Fibroblast of skin of left quadriceps (primary cell): ENCODE results near the gene TP53I11.

ENCODE experiments used
- DNase-seq, 2 experiments: peaks; one replicate each; pipeline ENCODE4 v3.0.0-alpha.2; 2013; ENCODE audit warnings: low read depth in 2 of 2

The TP53I11 gene

GRCh38 chr11:44915621-44916020 is 35.1 kb downstream of the TP53I11 start:
- no peak for DNase-seq

DNA sequence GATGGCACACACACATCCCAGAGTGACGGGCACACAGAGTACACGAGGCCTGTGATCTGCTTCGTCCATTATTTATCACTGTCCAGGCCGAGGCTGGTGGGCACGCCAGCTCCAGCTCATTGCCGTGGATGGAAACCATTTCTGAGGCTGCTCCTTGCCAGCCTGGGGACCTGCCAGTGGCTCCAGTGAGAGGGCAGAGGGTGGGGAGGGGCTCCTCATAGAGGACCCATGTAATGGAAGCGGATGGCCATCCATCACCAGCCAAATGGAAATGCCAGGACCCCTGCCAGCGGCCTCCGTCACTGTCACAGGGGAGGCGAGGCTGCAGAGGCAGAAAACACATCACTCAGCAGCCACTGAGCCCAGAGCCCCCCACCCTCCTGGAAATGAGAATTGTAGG is 35.7 kb downstream of the TP53I11 start:
- no peak for DNase-seq

DNA sequence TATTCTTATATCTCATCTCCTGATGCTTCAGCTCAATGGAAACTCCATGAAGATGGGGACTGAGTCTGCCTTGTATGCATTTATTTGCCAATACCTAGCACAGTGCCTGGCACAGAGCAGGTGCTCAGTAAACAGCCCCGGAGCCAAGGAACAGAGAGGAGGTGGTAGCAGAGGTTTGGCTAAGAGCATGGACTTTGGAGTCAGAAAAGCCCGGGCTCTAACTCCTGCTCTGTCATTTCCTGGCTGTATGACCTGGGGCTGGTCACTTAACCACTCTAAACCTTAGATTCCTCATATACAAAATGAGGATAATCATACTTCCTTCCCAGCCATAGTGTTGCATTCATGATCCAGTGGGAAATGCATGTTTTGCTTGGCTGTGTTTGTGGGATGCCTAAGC is 36.6 kb downstream of the TP53I11 start:
- DNase-seq = no peak

DNA sequence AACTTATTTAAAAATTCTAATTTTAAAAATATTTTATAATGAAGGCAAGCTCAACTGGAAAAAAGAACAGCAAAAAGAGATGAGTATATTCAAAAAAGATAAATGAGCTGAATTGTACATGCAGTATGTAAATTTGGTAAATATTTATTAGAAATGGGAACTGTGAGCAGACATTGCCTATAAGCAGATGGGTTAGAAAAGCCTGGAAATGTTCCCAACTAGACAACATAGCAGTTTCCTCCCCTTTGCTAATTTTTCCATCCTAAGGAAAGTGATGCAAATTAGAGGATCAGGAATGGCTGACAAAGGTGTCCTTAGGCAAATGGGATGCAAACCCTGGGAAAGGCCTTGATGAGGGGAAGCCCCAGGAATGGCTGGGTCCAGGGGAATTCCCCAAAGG is 37.2 kb downstream of the TP53I11 start:
- DNase-seq = no peak

- DNase-seq = no peak
These were observed 38.3 kb downstream of the TP53I11 start for GRCh38 chr11:44912270-44912987.

DNA sequence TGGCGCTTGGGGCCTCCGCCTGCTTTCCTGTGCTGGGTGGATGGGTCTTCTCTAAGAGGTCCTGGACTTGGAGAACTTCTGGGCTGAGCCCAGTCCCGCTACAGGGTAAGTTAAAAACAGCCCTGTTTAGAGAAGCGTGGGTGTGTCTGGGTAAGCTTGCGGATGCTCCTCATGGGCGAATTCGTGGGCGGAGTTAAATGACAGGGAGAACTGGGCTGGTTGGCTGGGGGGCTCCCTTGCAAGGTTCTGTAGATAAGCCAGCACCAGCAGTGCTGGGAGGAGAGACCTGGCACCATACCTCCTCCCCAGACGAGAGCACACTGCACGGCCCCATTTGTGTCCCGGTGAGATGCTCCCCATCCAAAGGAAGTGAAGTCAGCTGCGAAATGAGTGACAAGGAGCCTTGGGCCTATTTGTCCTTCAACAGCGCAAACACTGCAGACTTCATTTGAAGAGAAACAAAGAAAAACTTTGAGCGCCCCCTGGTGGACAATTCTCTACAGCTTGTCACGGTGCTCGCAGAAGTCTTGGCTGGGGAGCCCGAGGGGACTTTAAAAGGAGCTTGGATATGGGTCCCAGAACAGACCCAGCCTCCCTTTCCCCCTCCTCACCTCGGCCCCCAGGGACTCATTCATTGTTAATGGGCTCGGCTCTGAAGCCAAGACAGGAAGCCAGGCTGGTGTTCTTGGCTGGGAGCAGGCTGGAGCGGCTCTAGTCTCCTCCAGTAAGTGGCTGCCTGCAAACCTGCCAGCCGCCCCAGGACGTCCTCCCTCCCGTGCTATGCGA is 39.5 kb downstream of the TP53I11 start:
- DNase-seq = peak; percentile 56

GRCh38 chr11:44910591-44910990 is 40.1 kb downstream of the TP53I11 start:
- no peak for DNase-seq

GRCh38 chr11:44909557-44909956 is 41.1 kb downstream of the TP53I11 start:
- no peak for DNase-seq

DNA sequence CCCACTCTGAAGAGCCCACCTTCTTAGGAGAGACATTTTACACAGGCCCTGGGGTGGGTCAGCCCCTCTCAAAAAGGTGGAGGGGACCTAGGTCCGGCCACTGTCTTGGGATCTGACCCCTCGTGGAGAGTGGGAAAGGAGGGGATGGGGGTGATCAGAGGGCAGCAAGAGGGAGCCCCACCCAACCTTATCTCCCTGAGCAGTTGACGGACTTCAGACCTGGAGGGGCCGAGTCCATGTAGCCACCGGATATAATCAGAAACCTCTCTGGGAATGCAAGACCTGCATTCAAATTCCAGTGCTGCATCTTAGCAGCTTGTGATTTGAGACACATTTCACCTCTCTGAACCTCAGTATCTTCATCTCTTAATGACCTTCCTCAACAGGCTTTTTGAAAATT is 44.0 kb downstream of the TP53I11 start:
- DNase-seq = no peak

- DNase-seq = no peak
These were observed 45.4 kb downstream of the TP53I11 start for GRCh38 chr11:44905131-44905866.

DNA sequence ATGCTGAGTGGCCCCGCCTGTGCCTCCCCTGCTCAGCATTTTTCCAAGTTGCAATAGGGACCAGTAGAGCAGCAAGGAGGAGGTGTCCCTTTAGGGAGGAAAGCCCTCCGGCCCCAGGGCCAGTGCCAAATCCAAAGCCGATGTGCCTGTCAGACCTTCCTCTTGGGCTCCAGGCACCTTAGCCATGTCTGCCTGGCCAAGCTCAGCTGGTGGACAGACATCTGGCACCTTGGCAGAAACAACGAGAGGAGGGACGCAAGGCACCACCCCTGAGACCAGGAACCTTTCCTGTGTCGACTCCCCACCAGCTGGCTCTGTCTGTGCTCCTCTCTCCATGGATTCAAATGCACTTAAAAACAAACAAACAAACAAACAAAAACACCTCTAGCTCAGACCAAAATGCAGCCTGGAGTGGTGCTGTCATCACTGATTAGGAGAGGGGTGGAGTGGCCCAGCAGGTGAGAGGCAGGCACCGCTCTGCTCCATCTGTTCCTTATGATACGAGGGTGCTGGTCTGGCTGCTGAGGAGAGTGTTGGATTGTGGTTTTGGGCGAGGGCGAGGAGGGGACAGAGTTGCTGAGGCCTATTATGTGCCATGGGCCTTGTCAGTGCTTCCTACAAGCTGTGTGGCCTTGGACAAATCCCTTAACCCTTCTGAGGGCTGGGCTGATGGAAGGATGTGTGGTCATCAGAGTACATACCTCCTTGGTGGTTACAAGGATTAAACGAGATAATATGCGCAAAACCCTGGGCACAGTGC is 46.2 kb downstream of the TP53I11 start:
- no peak for DNase-seq

DNA sequence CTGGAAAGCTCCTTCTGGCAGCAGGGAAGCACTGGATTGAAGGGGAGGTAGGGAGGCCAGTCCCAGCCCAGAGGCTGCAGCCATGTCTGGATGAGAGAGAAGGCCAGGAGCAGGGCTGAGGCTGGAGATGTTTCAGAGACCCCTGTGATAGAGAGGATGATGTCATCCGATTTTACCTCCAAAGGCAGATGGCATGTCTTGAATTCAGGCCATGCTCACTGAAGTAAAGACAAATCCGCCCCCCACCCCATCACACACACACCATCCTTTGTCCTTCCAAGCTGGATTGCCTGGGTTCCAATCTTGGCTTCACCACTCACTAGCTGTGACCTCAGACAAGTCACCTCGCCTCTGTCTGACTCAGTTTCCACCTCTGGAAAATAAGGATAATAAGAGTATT is 47.2 kb downstream of the TP53I11 start:
- no peak for DNase-seq

DNA sequence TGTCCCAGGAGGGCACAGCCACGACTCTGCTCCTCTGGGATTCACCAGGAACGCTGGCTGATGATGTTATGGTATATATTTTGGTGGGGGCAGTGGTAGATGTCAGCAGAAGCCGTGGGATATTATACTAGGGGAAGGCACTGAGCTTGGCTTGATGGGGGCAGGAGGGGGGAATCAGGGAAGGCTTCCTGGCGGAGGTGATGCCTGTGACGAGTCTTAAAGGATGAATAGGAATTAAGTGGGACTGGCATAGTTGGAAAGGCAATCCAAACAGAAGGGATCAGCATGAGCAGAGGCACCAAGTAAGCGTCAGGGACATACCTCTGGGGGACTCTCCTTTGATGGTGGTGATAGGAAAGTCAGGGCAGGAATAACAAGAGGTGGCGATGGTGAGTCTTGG is 47.6 kb downstream of the TP53I11 start:
- no peak for DNase-seq

GRCh38 chr11:44901786-44902185 is 48.9 kb downstream of the TP53I11 start:
- no peak for DNase-seq

DNA sequence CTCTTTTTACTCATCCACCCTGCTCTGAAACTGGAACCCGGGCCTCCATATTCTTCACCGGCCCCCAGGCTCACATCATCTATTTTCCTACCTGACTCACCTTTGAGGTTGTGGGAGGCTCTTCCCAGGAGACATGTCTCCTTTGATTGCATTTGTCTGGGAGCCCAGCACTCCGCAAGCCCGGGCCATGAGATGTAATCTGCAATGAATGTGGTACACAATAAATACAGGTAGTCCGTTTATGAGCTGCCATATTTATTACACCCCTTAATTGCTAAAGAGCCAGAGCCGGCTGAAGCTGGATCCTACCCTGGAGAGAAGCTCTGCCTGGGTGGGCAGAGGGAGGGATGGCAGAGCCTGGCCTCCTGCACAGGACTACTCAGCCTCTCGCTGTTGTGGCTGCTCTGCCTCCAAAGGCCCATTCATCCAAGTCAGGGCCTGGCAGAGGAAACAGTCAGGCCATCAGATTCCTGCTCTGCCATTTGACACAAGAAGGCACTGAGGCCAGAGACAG is 49.5 kb downstream of the TP53I11 start:
- DNase-seq = no peak

DNA sequence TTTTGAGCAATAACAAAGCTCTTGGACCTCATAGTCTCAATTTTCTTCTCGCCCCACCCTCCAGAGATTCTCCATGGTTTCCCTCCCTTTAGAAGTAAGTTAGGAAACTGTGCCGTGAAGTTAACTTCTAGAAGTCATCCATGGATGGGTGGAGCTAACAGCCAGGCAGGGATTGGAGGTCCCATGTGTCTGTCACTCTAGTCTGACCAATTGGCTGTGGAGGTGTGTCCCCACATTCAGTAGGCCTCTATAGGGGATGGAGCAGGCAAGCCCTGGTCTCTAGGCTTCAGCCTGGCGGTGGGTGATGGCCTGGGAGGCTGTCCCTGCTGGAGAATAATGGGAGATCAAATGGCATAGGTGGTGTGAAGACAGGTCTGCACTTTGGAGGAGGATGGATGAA is 50.7 kb downstream of the TP53I11 start:
- peak; percentile 39 to 44 for DNase-seq

- peak; percentile 44 to 60 for DNase-seq
These were observed 56.7 kb downstream of the TP53I11 start for GRCh38 chr11:44893846-44894617.

- no peak for DNase-seq
These were observed 57.3 kb downstream of the TP53I11 start for GRCh38 chr11:44893308-44893822.

- no peak for DNase-seq
These were observed 57.8 kb downstream of the TP53I11 start for GRCh38 chr11:44892843-44893242.

- no peak for DNase-seq
These were observed 61.4 kb downstream of the TP53I11 start for GRCh38 chr11:44889266-44889665.

DNA sequence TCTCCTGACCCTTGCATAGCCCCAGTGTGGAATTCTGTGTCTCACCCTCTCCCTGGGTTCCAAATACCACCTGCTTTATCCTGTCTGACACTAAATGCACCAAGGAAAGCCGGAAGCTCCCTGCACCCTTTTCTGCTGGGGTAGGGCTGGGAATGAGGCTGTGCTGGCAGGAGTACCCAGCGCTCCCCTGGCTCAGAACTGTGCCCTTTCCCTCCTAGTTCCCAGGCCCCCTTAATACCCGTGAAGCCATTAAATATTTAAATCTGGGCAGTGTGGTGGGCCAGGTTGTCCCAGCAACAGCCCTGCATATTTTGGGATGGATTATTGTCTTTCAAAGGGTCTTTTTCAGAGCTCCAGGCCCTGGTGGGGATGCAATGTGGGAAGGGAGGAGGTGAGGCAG is 63.0 kb downstream of the TP53I11 start:
- no peak for DNase-seq
